CD4-positive, alpha-beta T cell treated with Interleukin-4 for 4 hours (primary cell): ENCODE data around the gene HTRA3.

Experiments
- DNase-seq: peaks from one replicate; pipeline ENCODE4 v3.0.0-alpha.2; 2020

The HTRA3 gene

DNA sequence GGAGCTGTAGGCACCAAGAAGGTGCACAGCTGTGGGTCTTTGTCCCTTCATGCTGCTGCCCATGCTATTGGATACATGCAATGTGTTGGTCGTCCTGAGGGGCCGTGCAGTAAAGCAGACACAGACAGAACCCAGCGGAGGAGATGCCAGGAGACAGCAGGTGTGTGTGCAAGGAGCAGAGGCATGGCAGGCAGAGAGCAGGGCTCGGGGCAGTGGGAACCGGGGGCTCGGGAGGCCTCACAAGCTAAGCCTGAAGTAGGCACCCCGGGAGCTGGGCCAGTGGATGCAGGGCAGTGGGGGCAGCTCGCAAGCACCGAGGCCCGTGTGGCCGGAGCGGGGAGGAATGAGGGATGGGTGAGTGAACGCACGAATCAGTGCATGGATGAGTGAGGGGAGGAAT lies 13.2 kb downstream of the HTRA3 start:
- no peak for DNase-seq

DNA sequence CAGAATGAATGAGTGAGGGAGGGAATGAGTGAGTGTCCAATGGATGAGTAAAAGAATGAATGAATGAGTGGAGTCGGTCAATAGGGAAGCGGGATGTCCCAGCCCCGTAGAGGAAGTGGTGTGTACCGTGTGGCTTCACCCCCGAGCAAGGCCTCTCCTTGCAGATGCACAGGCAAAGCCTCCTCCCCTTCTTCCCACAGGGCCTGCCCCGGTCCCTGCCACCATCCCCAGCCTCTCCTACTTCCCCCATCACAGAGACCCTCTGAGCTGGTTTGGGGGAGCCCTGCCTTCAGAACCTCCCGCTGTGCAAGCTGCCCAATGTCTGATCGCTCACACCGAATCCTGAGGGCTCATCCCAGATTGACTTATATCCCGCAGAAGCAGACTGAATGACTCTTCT lies 13.6 kb downstream of the HTRA3 start:
- no peak for DNase-seq

DNA sequence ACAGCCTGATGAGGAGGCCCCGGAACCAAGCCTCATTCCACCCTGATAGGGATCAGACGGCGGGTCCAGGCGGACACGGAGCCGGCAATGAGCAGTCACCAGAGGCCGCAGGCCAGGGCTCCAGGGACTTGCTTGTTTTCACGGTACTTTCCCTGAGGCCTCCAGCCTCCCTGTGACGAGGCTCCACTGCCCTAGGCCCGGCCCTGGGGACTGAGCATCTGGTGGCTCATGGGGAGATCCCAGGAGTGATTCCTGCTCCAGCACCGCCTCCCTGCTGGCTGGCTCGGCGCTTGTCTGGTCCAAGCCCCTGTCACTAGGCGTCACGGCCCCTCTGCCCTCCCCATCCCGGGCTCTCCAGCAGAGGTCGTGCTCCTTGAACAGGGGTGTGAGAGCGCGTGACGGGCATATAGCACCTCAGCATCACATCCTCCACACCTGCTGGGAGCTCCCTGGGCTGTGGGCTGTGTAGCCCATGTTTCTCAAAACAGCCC lies 14.1 kb downstream of the HTRA3 start:
- DNase-seq = no peak

DNA sequence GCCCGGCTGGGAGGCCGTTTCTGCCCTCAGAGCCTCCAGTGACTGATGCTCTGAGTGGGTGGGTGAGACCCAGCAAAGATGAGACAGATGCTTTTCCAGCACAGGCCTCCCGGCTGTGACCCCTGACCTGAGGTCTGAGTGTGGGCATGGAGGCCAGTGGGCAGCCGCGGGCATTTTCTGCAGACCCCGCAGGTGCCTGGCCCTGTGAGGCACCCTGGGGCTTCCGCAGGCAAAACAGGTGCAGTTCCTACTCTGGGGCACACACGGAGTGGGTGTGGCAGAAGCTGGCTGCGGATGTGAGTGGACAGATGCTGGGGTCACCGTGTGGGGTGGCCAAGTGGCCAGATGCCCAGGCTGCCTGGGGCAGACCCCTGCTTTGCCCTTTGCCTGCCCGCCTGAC lies 14.8 kb downstream of the HTRA3 start:
- DNase-seq = no peak

DNA sequence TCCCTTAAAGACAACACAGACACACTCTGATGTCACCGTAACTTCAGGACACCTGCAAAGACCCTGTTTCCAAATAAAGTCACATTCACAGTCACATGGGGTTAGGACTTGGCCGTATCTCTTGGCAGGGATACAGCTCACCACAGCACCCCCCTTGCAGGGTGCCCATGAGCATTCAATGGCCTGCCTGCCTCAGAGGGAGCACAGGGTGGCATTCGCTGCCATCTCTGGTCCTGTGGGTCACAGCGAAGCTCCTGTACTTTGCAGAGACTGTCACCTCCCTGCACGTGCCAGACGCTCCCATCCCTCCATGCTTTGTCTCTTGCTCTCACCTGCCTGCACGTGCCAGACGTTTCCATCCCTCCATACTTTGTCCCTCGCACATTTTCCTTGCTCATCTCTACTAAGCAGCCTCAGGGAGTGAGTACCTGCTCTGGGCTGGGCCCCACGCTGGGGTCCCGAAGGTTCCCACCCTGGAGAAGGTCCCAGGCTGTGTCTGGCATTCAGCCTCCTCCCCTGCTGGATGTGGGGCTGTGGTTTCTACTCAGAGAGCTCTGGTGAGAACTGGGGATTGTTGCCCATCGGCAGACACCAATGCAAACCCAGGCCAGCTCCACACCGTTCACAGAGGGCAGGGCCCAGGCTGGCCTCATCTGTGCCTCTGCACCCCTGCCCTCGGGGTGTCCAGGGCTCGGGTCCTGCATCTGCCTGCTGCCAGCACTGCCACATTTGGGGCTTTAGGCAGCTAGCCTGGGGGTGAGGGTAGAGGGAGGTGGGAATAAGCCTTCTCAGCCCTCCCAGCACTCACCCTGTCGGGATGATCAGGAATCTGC lies 15.8 kb downstream of the HTRA3 start:
- no peak for DNase-seq

DNA sequence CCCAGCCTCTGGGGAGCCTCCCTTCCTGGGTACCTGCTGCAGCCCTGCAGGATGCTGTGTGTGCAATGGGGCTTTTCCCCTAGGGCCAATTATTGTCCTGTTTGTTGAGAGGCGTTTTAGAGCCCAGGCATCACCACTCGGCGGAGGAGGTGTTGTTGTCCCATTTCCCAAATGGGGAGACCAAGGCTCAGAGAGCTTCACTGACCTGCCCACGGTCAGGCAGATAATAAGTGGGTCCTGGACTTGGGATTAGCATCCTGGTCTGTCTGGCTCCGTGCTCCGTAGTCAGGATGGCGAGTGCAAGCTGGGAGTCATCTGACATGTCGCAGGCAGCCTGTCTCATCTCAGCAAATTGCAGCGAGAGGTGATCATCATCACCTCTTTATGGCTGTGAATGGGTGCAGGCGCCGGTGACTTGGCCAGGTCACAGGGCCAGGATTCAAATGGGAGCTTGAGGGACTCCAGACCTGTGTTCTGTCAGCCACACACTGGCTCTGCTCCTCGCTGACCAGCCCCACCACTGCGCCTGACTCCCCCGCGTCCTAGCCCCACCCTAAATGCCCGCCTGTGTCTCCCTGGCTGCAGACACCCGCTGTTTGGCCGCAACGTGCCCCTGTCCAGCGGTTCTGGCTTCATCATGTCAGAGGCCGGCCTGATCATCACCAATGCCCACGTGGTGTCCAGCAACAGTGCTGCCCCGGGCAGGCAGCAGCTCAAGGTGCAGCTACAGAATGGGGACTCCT lies 16.6 kb downstream of the HTRA3 start:
- DNase-seq = no peak

DNA sequence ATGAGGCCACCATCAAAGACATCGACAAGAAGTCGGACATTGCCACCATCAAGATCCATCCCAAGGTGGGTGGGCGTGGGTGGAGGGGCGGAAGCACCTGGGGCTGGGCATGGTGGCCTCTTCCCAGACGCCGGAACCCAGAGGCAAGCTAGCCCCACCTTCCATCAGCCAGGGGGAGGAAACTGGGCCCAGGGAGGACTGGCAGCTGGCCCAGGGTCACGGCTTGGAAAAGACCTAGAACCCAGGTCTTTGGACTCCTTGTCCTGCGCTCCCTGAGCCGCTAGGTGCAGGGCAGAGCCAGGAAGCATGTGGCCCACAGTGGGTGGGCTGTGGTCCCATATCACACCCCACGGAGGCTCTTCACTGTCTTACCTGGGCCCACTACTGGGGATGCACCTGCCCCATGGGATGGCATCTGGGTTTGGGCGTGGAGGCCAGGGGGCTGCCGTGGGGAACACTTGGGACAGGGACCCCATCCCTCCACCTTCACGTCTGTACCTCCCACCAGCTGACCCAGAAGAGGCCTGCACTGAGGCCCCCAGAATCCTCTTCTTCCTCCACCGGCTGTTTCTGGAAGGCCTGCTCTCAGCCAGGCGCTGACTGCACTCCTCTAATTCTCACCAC lies 17.3 kb downstream of the HTRA3 start:
- DNase-seq = no peak

DNA sequence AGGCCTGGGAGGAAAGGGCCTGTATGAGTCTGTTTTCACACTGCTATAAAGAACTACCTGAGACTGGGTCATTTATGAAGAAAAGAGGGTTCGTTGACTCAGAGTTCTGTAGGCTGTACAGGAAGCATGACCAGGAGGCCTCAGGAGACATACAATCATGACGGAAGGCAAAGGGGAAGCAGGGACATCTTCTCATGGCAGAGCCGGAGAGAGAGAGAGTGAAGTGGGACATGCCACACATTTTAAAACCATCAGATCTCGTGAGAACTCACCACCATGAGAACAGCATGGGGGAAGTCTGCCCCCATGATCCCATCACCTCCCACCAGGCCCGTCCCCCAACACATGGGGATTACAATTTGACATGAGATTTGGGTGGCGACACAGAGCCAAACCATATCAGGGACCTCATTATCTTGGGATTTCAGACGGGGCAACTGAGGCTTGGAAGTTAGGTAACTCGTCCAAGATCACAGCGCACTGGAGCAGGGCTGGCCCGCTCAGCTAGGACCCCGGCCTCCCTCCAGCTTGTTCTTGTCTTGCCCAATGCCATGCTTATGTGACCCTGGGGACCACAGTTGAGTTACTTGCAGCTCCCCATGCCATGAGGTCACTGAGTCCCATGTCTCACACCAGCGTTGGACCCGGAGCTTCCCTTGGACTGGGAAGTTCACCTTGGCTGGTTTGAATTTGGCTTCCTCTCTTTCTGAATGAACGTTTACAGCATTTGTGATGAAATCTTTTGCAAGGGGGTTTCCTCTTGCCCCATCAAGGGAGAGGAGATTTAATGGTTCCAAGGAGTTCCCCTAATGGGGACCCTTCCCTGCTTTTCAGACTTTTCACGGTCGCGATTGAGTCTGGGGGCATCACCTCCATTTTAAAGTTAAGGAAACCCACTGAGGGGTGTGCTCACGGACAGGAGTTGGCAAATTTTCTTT lies 18.1 kb downstream of the HTRA3 start:
- no peak for DNase-seq

DNA sequence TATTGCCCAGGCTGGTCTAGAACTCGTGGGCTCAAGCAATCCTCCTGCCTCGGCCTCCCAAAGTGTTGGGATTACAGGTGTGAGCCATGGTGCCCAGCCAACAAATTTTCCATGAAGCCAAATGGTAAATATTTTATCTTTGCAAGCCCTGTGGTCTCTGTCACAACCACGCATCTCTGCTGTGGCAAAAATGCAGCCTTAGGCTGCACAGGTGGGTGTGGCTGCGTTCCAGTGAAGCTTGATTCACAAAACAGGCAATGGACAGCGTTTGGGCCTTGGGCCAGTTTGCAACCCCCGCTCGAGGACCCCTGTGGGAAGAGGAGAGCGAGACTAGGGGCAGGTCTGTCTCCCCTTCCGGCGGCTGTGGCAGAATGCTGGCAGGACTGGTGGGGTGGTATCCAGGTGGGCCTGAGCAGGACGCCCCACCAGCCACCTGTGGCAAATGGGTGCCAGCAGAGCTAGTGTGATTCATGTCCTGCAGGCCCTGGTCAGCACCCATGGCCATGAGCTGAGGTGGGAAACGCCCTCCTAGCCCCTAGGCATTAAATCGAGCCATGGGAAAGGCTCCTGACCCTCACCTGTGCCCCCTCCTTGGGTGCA lies 19.7 kb downstream of the HTRA3 start:
- DNase-seq = no peak

DNA sequence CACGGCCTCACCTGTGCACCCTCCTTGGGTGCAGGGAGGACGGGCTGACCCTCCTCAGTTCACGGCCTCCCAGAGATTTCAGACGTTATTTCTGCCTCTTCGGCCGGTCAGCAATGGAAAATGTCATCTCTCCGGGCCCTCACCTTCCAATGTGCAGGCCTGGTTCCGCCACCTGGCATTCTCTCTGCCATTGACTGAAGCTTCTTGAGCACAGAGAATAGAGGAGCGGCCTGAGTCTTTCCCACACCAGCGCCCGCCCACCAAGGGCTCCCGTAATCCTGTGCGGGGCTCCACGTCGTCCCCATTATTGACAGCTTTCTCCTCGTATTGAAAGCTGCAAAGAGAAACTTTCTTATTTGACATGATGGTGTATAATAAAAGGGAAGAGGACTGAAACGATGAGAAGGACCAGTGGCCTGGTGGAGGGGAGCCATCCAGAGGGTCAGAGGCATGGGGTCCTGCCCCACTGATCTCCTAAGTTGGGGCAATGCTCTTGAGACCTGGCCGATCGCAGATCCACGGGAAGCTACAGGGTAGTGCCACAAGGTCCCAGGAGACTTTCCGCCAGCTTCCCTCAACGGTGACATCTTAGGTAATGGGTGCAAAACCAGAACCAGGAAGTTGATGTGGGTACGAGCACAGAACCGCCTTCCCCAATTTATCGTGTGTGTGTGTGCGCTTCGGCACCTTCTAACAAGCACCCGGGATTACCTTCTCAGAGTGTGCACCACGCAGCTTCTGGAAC lies 20.6 kb downstream of the HTRA3 start:
- no peak for DNase-seq

DNA sequence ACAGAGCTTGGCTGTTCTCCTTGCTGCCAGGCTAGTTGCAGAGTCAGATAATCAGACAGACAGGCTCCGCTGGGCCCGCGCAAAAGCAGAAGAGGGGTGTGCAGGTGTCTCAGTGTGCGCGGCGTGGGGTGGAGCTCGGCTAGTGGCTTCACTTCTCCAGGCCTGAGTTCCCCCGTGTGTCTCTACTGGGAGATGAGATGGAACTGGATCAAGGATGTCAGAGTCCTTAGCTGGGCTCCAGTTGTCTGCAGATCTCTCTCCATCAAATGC lies 21.1 kb downstream of the HTRA3 start:
- no peak for DNase-seq

DNA sequence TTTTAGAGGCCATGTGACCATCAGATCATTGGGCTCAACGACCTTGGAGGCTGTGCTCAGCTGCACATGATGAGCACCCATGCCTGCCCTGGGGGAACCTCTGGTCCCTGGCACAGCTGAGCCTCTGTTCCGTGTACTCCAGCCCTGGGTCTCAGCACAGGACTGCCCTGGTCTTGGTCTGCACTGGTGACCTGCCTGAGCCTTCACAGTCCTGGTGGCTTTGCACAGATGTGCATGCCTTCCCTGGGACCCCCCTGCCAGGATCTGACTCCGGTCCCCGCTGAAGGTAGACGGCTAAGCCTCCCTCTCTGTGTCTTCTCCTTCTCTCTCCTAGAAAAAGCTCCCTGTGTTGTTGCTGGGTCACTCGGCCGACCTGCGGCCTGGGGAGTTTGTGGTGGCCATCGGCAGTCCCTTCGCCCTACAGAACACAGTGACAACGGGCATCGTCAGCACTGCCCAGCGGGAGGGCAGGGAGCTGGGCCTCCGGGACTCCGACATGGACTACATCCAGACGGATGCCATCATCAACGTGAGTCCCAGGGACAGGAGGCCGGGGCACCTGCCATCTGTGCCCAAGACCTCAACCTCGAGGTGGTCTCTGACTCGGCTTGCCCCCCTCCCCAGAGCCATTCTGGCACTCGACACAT lies 21.6 kb downstream of the HTRA3 start:
- DNase-seq = no peak

DNA sequence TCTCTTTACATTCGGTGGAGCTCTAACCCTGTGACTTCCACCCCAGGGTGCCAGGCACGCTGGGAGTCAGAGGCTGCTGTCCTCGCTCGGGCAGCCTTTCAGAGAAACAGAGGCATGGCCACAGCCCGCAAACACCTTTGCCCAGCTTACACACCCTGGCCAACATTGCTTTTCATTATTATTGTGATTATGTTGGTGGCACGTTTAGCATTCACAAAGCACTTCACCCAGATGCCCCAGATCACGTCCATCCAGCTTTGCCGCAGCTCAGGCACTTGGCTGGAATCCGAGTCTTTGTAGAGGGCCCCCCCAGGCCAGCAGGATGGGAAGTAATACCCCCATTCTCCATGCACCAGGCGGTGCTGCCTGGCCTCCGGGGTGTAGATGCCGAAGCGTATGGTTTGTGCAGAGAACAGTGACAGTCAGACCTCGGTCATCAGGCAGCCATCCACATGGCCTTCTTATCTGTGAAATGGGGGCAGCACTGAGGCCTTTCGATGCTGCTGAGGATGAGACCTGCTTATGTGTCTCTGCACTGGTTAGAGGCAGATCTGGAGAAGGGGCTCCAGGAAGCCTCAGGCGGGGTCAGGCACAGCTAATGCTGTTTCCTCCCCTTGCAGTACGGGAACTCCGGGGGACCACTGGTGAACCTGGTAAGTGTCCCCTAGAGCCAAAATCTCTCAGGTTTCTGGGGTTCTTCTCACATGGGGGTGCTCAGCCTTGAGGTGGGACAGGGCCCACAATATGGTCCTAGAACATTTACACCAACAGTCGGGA lies 22.3 kb downstream of the HTRA3 start:
- DNase-seq = no peak

DNA sequence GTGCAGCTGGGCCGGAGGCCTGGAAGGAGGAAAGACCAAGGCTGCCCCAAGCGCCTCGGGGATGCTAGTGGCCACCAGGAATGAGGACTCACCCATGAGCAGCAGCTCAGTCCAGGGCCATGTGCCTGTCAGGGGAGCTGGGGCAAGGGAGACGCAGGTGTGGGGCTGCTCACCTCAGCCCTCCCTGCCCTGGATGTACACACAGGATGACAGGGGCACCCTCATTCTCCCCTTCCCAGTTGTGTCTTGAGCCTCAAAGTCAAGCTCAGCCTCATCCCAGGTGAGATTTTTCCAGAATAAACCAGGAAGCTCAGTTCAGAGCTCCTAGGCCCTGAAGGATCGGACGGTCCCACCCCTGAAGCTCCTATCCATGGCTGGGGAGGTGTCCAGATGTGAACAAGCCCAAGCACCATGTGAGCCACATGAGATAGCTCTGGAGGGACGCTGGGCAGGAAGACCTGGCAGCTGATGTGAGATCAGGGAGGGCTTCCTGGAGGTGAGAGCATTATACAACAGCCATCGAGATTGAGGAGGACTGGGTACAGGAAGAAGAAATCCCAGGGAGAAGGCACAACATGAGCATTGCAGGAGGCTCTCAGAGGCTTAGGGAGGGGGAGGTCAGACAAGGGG lies 23.0 kb downstream of the HTRA3 start:
- no peak for DNase-seq

DNA sequence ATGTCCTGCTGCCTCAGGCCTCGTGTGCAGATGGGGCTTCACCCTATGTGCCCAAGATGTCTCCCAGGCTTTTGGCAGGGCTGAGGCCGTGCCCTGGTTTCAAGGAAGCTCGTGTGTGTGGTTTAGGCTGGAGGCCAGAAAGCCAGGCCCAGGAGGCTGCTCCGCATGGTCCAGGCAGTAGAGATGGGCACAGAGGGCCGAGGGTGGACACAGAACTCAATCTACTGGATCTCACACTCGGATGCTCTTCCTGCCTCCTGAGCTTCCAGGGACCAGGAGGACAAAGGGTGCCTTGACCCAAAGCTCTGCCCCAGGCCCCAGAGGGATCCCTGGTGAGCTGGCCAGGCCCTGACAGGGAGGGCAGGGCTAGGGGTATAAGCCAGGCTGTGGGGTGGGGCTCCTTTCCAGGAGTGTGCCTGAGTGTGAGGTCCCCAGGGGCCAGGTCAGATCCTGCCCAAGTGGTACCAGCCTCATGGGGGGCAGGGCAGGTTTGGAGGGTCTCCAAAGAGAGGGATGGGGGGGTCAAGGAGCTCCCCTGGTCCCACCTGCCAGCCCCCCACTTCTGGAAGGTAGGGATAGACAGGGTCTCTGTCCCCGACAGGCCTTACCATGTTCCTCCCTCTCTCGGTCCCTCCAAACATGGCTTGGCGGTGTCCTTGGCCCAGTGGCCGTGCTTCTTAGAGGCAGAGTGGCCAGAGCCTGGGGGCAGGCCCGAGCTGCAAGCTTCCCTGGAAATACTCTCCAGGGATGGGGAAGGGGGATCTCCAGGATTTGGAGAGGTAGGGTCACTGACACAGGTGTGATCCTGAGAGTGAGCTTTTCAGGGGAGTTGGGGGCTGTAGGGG lies 23.8 kb downstream of the HTRA3 start:
- DNase-seq = no peak

DNA sequence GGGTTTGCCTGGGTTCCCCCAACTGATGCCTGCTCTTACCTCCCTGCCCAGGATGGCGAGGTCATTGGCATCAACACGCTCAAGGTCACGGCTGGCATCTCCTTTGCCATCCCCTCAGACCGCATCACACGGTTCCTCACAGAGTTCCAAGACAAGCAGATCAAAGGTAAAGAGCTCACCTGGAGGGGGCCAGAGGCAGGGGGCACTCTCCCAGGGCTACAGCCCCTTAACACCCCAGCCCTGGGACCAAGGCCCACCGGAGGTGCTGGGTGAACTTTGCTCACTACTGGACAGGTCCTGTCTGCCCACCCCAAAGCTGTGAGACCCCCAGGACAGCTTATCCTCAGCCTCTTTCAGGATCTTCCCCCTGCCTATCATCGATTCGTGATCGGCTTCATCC lies 24.5 kb downstream of the HTRA3 start:
- DNase-seq = no peak

DNA sequence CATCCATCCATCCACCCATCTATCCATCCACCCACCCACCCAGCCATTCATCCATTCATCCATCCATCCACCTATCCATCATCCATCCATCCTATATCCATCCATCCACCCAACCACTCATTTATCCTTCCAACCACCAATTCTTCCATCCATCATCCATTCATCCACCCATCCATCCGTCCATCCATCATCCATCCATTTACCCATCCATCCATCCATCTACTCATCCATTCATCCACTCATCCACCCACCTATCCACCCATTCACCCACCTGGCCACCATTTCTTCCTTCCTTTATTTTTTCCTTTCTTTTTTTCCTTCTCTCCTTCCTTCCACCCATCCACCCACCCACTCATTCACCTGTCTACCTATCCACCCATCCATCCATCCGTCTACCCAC lies 25.2 kb downstream of the HTRA3 start:
- DNase-seq = no peak

DNA sequence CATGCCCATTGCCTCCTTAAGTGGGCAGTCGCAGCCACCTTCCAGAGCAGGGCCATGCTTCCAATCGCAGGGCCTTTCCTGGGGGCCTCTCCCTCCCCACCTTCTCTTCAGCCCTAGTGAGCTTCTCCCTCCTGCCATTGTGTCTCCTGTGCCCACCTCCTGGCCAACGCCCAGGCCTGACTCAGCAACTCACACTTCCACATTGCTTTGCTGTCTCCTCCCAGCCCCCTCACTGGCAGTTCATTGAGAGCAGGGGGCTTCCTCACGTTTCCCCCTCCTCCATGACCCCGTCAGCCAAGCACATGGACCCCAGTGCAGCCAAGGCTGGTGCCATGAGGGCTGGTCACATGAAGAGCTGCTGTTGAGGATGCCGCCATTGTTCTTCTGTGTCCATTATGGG lies 25.9 kb downstream of the HTRA3 start:
- DNase-seq = no peak

DNA sequence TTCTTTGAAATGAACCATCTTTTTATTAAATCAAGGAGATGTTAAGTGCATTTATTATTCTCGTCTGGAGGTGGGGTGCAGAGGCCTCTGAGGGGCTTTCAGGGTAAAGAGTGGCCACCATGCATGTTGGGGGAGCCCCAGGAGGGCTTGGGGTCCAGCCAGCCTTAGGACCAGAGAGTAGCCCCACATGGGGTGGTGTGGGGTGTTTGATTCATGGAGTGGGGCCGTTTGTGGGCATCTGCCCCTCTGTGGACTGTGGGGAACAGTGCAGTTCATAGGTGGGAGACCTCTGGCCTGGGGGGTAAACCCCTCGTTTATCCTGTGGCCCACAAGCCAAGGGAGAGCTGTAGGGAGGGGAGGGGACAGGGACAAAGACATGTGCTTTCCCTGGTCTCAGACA lies 26.9 kb downstream of the HTRA3 start:
- no peak for DNase-seq
